ENCODE results near the gene RHPN2. TPM values are rescaled to one million over a fixed set of nuclear protein-coding genes. Genes with fewer than 3 reads are reported as not detected.

Gene RHPN2
- total and polyA plus RNA-seq, 2 experiments from 2014 or later = 15.7 to 29.6 TPM

- Mint-ChIP-seq H3K4me3 (no peak overlapping the region), H3K27ac (no peak overlapping the region), H3K9me3 (no peaks in the 10 kb centered on the region), H3K4me1 (0 out of 3 replicates have a peak, but pooled peaks cover 4% of the 10 kb centered on the region), H3K36me3 (ENCODE audit: low read depth) (no peaks in the 10 kb centered on the region), H3K27me3 (ENCODE audit: insufficient read depth, low read depth, poor library complexity) (peaks cover 5% of the 10 kb centered on the region)
- H3K4me1 ChIP-seq (ENCODE audit: insufficient read depth) = no peaks in the 10 kb centered on the region
- H2AFZ ChIP-seq = no peak overlapping the region
- no peaks in the 10 kb centered on the region for H3K79me2 ChIP-seq (replicated peaks; ENCODE audit: insufficient read depth)
- no peak overlapping the region for H3K4me2 ChIP-seq
- no peaks in the 10 kb centered on the region for H3K9me2 ChIP-seq (ENCODE audit: insufficient read depth)
- no peaks in the 10 kb centered on the region for H3F3A ChIP-seq (replicated peaks; ENCODE audit: low read depth)
- no peak for DNase-seq (ENCODE audit: low spot score)
- no peaks in the 10 kb centered on the region for H3K27me3 ChIP-seq (ENCODE audit: insufficient read depth)
- no peak for TF ChIP-seq ZNF114 (CRISPR knock-in tag; IDR thresholded peaks at IDR 0.05)
- TF ChIP-seq, protein P1, sequence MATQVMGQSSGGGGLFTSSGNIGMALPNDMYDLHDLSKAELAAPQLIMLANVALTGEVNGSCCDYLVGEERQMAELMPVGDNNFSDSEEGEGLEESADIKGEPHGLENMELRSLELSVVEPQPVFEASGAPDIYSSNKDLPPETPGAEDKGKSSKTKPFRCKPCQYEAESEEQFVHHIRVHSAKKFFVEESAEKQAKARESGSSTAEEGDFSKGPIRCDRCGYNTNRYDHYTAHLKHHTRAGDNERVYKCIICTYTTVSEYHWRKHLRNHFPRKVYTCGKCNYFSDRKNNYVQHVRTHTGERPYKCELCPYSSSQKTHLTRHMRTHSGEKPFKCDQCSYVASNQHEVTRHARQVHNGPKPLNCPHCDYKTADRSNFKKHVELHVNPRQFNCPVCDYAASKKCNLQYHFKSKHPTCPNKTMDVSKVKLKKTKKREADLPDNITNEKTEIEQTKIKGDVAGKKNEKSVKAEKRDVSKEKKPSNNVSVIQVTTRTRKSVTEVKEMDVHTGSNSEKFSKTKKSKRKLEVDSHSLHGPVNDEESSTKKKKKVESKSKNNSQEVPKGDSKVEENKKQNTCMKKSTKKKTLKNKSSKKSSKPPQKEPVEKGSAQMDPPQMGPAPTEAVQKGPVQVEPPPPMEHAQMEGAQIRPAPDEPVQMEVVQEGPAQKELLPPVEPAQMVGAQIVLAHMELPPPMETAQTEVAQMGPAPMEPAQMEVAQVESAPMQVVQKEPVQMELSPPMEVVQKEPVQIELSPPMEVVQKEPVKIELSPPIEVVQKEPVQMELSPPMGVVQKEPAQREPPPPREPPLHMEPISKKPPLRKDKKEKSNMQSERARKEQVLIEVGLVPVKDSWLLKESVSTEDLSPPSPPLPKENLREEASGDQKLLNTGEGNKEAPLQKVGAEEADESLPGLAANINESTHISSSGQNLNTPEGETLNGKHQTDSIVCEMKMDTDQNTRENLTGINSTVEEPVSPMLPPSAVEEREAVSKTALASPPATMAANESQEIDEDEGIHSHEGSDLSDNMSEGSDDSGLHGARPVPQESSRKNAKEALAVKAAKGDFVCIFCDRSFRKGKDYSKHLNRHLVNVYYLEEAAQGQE (IDR thresholded peaks at IDR 0.05; ENCODE audit: unreplicated experiment) = no peak
- no peak for TF ChIP-seq ZNF331 (CRISPR knock-in tag; IDR thresholded peaks at IDR 0.05; ENCODE audit: low read depth)
- no peak for TF ChIP-seq CREB1 (CRISPR knock-in tag; IDR thresholded peaks at IDR 0.05; ENCODE audit: low read depth)
- TF ChIP-seq, protein P2, sequence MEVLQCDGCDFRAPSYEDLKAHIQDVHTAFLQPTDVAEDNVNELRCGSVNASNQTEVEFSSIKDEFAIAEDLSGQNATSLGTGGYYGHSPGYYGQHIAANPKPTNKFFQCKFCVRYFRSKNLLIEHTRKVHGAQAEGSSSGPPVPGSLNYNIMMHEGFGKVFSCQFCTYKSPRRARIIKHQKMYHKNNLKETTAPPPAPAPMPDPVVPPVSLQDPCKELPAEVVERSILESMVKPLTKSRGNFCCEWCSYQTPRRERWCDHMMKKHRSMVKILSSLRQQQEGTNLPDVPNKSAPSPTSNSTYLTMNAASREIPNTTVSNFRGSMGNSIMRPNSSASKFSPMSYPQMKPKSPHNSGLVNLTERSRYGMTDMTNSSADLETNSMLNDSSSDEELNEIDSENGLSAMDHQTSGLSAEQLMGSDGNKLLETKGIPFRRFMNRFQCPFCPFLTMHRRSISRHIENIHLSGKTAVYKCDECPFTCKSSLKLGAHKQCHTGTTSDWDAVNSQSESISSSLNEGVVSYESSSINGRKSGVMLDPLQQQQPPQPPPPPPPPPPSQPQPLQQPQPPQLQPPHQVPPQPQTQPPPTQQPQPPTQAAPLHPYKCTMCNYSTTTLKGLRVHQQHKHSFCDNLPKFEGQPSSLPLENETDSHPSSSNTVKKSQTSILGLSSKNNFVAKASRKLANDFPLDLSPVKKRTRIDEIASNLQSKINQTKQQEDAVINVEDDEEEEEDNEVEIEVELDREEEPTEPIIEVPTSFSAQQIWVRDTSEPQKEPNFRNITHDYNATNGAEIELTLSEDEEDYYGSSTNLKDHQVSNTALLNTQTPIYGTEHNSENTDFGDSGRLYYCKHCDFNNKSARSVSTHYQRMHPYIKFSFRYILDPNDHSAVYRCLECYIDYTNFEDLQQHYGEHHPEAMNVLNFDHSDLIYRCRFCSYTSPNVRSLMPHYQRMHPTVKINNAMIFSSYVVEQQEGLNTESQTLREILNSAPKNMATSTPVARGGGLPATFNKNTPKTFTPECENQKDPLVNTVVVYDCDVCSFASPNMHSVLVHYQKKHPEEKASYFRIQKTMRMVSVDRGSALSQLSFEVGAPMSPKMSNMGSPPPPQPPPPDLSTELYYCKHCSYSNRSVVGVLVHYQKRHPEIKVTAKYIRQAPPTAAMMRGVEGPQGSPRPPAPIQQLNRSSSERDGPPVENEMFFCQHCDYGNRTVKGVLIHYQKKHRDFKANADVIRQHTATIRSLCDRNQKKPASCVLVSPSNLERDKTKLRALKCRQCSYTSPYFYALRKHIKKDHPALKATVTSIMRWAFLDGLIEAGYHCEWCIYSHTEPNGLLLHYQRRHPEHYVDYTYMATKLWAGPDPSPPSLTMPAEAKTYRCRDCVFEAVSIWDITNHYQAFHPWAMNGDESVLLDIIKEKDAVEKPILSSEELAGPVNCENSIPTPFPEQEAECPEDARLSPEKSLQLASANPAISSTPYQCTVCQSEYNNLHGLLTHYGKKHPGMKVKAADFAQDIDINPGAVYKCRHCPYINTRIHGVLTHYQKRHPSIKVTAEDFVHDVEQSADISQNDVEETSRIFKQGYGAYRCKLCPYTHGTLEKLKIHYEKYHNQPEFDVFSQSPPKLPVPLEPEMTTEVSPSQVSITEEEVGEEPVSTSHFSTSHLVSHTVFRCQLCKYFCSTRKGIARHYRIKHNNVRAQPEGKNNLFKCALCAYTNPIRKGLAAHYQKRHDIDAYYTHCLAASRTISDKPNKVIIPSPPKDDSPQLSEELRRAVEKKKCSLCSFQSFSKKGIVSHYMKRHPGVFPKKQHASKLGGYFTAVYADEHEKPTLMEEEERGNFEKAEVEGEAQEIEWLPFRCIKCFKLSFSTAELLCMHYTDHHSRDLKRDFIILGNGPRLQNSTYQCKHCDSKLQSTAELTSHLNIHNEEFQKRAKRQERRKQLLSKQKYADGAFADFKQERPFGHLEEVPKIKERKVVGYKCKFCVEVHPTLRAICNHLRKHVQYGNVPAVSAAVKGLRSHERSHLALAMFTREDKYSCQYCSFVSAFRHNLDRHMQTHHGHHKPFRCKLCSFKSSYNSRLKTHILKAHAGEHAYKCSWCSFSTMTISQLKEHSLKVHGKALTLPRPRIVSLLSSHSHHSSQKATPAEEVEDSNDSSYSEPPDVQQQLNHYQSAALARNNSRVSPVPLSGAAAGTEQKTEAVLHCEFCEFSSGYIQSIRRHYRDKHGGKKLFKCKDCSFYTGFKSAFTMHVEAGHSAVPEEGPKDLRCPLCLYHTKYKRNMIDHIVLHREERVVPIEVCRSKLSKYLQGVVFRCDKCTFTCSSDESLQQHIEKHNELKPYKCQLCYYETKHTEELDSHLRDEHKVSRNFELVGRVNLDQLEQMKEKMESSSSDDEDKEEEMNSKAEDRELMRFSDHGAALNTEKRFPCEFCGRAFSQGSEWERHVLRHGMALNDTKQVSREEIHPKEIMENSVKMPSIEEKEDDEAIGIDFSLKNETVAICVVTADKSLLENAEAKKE (CRISPR knock-in tag; IDR thresholded peaks at IDR 0.05) = no peak
- no peak for TF ChIP-seq JUNB (IDR thresholded peaks at IDR 0.05; ENCODE audit: unreplicated experiment)
- TF ChIP-seq POLR2AphosphoS5 (IDR thresholded peaks at IDR 0.05; ENCODE audit: low read depth) = no peak
- H4K20me1 ChIP-seq (replicated peaks; ENCODE audit: insufficient read depth) = no peaks in the 10 kb centered on the region
- H3K27ac ChIP-seq (ENCODE audit: low read depth) = no peak overlapping the region
- no peak overlapping the region for H3K4me3 ChIP-seq
- no peaks in the 10 kb centered on the region for H3K36me3 ChIP-seq (ENCODE audit: insufficient read depth)
- ATAC-seq = no peak
Observed at GRCh38 chr19:33071887-33072286, 7.2 kb upstream of the RHPN2 start.
